ENCODE measurements around the gene APEX2.

APEX2 gene

DNA sequence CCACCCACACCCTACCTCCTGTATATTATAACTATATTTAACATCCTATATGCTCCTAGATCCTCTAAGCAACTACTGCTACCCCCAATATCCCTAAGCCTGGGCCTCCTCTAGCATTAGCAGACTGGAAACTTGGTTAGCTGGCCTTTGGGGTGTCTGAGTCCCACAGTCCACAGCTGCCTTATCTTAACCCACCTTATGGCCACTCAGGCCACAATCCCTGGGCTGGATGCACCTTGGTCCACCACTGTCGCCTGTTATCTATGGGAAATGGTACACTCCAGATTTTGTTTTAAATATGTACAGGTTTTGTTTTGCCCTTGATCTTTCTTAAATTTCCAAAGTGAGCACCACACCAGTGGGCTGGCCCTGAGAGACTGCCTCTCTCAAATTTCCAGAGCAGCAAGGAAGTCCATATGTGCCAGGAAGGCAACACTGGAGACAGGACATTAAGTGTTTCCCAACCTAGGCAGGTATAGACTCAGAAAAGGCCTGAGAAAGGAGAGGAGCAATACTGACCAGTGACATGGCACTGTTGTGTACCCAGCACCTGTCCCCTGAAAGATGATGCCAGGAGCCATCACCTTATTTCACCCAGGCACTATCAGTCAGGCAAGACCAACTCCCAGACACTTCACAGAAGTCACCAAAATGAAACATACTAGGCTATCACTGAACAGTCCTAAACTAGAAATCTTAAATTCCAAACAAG, 7.1 kb upstream of the APEX2 start:
- Histone ChIP-seq H3F3A (ENCODE audit: control insufficient read depth, insufficient read depth) (no peaks in the 10 kb centered on the region), H3K4me2 (ENCODE audit: low read length) (no peak overlapping the region), H3K4me3 (ENCODE audit: low read length) (no peak overlapping the region), H3K27ac (ENCODE audit: low read depth, low read length) (no peak overlapping the region), H3K9me2 (replicated peaks; ENCODE audit: control insufficient read depth, low read length) (no peaks in the 10 kb centered on the region), H3K79me2 (ENCODE audit: control insufficient read depth, low read length) (no peaks in the 10 kb centered on the region), H3K4me1 (ENCODE audit: control insufficient read depth, low read length) (no peaks in the 10 kb centered on the region), H3K9me3 (ENCODE audit: control insufficient read depth, insufficient read depth, low read length) (no peaks in the 10 kb centered on the region), H3K36me3 (ENCODE audit: control insufficient read depth, low read length) (no peaks in the 10 kb centered on the region), H4K20me1 (ENCODE audit: control insufficient read depth, insufficient read depth, low read depth, low read length) (no peaks in the 10 kb centered on the region), H3K27me3 (ENCODE audit: control insufficient read depth, low read length) (no peaks in the 10 kb centered on the region)
- TF ChIP-seq EZH2phosphoT487 (IDR thresholded peaks at IDR 0.05; ENCODE audit: borderline replicate concordance, low read length): no peak
- TF ChIP-seq, protein P1, sequence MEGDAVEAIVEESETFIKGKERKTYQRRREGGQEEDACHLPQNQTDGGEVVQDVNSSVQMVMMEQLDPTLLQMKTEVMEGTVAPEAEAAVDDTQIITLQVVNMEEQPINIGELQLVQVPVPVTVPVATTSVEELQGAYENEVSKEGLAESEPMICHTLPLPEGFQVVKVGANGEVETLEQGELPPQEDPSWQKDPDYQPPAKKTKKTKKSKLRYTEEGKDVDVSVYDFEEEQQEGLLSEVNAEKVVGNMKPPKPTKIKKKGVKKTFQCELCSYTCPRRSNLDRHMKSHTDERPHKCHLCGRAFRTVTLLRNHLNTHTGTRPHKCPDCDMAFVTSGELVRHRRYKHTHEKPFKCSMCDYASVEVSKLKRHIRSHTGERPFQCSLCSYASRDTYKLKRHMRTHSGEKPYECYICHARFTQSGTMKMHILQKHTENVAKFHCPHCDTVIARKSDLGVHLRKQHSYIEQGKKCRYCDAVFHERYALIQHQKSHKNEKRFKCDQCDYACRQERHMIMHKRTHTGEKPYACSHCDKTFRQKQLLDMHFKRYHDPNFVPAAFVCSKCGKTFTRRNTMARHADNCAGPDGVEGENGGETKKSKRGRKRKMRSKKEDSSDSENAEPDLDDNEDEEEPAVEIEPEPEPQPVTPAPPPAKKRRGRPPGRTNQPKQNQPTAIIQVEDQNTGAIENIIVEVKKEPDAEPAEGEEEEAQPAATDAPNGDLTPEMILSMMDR (IDR thresholded peaks at IDR 0.05; ENCODE audit: low read depth, low read length, poor library complexity, severe bottlenecking): no peak

DNA sequence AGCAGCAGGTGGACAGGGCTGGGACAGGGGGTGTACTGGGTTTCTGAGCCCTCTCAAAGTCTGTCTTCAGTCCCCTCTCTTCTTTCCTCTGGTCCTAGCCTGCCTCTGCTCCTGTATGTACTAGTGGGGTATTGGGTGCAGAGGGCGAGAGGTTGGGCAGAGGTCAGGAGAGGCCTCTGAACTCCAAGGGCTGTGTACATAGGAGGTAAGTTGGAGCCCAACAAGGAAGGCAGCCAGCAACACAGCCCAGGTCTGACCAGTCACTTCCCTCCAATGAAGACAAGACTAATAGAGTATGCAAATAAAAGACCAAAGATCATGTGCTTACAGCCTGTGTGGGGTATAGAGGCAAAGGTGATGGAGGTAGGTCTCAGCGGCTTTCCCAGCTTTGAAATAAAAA, 6.1 kb upstream of the APEX2 start, which contains the start of gene PFKFB1:
TSS of gene PFKFB1 (minus strand) at position 90 of the 400 bp plus-strand sequence. CDS start 181 bp downstream, outside the sequence.
- H3K36me3 ChIP-seq (ENCODE audit: control insufficient read depth, low read length): no peaks in the 10 kb centered on the region
- peaks cover 2% of the 10 kb centered on the region for H3K4me1 ChIP-seq (ENCODE audit: control insufficient read depth, low read length)
- H4K20me1 ChIP-seq (ENCODE audit: control insufficient read depth, insufficient read depth, low read depth, low read length): no peaks in the 10 kb centered on the region
- H3K79me2 ChIP-seq (ENCODE audit: control insufficient read depth, low read length): no peaks in the 10 kb centered on the region
- no peaks in the 10 kb centered on the region for H3F3A ChIP-seq (ENCODE audit: control insufficient read depth, insufficient read depth)
- H3K27me3 ChIP-seq (ENCODE audit: control insufficient read depth, low read length): no peaks in the 10 kb centered on the region
- H3K27ac ChIP-seq (ENCODE audit: low read depth, low read length): no peak within 1 kb of the TSS
- no peak within 1 kb of the TSS for H3K4me2 ChIP-seq (ENCODE audit: low read length)
- TF ChIP-seq EZH2phosphoT487 (IDR thresholded peaks at IDR 0.05; ENCODE audit: borderline replicate concordance, low read length): no peak
- TF ChIP-seq, protein P1 (IDR thresholded peaks at IDR 0.05; ENCODE audit: low read depth, low read length, poor library complexity, severe bottlenecking): no peak
- H3K9me3 ChIP-seq (ENCODE audit: control insufficient read depth, insufficient read depth, low read length): no peaks in the 10 kb centered on the region
- no peaks in the 10 kb centered on the region for H3K9me2 ChIP-seq (replicated peaks; ENCODE audit: control insufficient read depth, low read length)
- no peak within 1 kb of the TSS for H3K4me3 ChIP-seq (ENCODE audit: low read length)

DNA sequence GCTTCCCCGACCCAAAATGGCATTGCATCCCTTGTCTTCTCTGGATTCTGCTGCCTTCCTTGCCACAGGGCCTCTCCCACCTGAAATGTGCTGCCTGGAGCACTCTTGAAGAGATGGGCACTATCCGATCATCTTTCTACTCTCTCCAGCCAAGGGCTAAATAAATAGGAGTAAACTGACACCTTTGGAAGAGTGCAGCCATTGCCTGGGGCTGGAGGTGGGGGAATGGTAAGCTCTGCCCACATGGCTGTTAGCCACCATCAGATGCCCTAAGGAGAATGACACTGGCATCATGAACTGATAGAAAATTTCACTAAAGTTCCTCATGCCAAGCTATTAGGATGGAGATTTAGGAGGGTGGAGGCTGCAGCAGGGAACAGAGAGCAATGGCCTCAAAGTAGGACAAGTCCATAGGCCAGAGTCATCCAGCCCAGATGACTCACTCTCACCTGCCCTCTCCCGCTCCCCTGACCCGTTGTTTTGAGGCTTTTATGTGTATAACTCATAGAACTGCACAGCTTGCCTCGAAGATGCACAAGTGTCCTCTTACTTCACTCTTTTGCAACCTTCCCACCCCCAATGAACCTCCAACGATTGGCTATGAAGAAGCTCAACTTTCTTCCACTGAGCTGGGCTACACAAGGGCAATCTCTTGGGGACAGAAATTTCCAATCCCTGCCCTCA, 5.4 kb upstream of the APEX2 start:
- Histone ChIP-seq H3K4me2 (ENCODE audit: low read length) (no peak overlapping the region), H3K4me1 (ENCODE audit: control insufficient read depth, low read length) (peaks cover 6% of the 10 kb centered on the region), H4K20me1 (ENCODE audit: control insufficient read depth, insufficient read depth, low read depth, low read length) (no peaks in the 10 kb centered on the region), H3K27ac (ENCODE audit: low read depth, low read length) (no peak overlapping the region), H3K4me3 (ENCODE audit: low read length) (no peak overlapping the region), H3K9me3 (ENCODE audit: control insufficient read depth, insufficient read depth, low read length) (no peaks in the 10 kb centered on the region), H3K36me3 (ENCODE audit: control insufficient read depth, low read length) (no peaks in the 10 kb centered on the region), H3K27me3 (ENCODE audit: control insufficient read depth, low read length) (no peaks in the 10 kb centered on the region), H3K79me2 (ENCODE audit: control insufficient read depth, low read length) (no peaks in the 10 kb centered on the region), H3F3A (ENCODE audit: control insufficient read depth, insufficient read depth) (no peaks in the 10 kb centered on the region), H3K9me2 (replicated peaks; ENCODE audit: control insufficient read depth, low read length) (no peaks in the 10 kb centered on the region)
- no peak for TF ChIP-seq EZH2phosphoT487 (IDR thresholded peaks at IDR 0.05; ENCODE audit: borderline replicate concordance, low read length)
- TF ChIP-seq, protein P1 (IDR thresholded peaks at IDR 0.05; ENCODE audit: low read depth, low read length, poor library complexity, severe bottlenecking): no peak

All from DOHH2 (cell line).